ENCODE results near the gene ATG2B. TPM values are rescaled to one million over a fixed set of nuclear protein-coding genes. Genes with fewer than 3 reads are reported as not detected.

Gene ATG2B
- total and polyA plus RNA-seq, 9 of the 15 experiments (the other 6 are each of a cell fraction or from before 2014, with no cell fraction given), result 0.83 to 12.9 (median 8.7) TPM

GRCh38 chr14:96275177-96276112 lies 87.7 kb downstream of the ATG2B start:
- Histone ChIP-seq H2AFZ (ENCODE audit: low read depth, low read length) (no peak overlapping the region), H4K20me1 (replicated peaks; ENCODE audit: control insufficient read depth, insufficient read depth, low read length) (no peaks in the 10 kb centered on the region), H3K27ac (ENCODE audit: extremely low read depth, low read depth, low read length) (no peak overlapping the region), H3K9me3 (replicated peaks; ENCODE audit: control insufficient read depth, insufficient read depth, low read depth, low read length) (no peaks in the 10 kb centered on the region; the same call in none of the 2 replicates), H3K4me1 (replicated peaks in 1 of 2; ENCODE audit: control insufficient read depth in 2 of 2, insufficient read depth in 2 of 2, low read length in 2 of 2) (no peaks in the 10 kb centered on the region), H3K9me1 (ENCODE audit: control insufficient read depth, insufficient read depth, low read length) (no peaks in the 10 kb centered on the region), H3K36me3 (ENCODE audit: control insufficient read depth, insufficient read depth, low read length) (no peaks in the 10 kb centered on the region), H3K9ac (ENCODE audit: insufficient read depth in 1 of 2, low read depth in 2 of 2, low read length in 2 of 2) (no peak overlapping the region), H3K4me3 (no peak overlapping the region), H3K79me2 (ENCODE audit: control insufficient read depth, insufficient read depth, low read length) (no peaks in the 10 kb centered on the region), H3K27me3 (ENCODE audit: control insufficient read depth in 2 of 2, insufficient read depth in 2 of 2, low read length in 2 of 2) (no peaks in the 10 kb centered on the region), H3K4me2 (ENCODE audit: insufficient read depth, low read length) (no peak overlapping the region)
- DNase-seq (ENCODE audit: extremely low read depth in 1 of 4, low spot score in 3 of 4) (peak; percentile 64 to 71 (median 69)), FAIRE-seq (no peak), ATAC-seq (peak; percentile 83)
- BruUV-seq (replicated peaks), result no TSS peak
- in situ Hi-C loops (cut with MboI) (loop anchor here (5.0 kb wide), 1 partner anchor 178 kb away; no protein-coding TSS in a partner anchor), intact Hi-C loops (cut with micrococcal nuclease) (loop anchor here (1.0 to 10.0 kb wide), 4 partner anchors 149 to 711 kb away; no protein-coding TSS in a partner anchor)
- CTCF ChIA-PET (ENCODE audit: low intra/inter-chr PET ratio), result interaction anchor here (1.2 to 1.4 kb wide), 2 partner anchors 175 to 177 kb away, joined by 4 to 17 read pairs; no protein-coding TSS in a partner anchor
- WGBS (ENCODE audit: insufficient coverage, low coverage, missing lambda C conversion rate), result 2% methylated on average over 9 of the region's 17 CpGs
- POLR2A ChIA-PET, result no interaction called here
- no peak for TF ChIP-seq CXXC5 (CRISPR knock-in tag; IDR thresholded peaks at IDR 0.05)
- no peak for TF ChIP-seq ZNF778 (CRISPR knock-in tag; IDR thresholded peaks at IDR 0.05)
- peak; percentile 70 for TF ChIP-seq REST (IDR thresholded peaks at IDR 0.05; ENCODE audit: borderline replicate concordance)
- no peak for TF ChIP-seq REST (CRISPR knock-in tag; IDR thresholded peaks at IDR 0.05; ENCODE audit: low read depth)
- peak; percentile 78 to 87 (median 81) for TF ChIP-seq CTCF (IDR thresholded peaks at IDR 0.05 in 2 of 3, conservative IDR thresholded peaks at IDR 0.05 in 1 of 3; ENCODE audit: insufficient read depth in 2 of 3, low read depth in 1 of 3, low read length in 3 of 3)
- no peak for TF ChIP-seq ZNF77 (CRISPR knock-in tag; IDR thresholded peaks at IDR 0.05)
- no peak for TF ChIP-seq POLR2AphosphoS2 (IDR thresholded peaks at IDR 0.05; ENCODE audit: low read length)
- peak; percentile 75 to 79 for TF ChIP-seq RAD21 (CRISPR knock-in tag; conservative IDR thresholded peaks at IDR 0.05 in 1 of 2, IDR thresholded peaks at IDR 0.05 in 1 of 2)
